Lower lobe of right lung (tissue), 2 donors: ENCODE data around the gene SAMD4B. TPM values are rescaled to one million over a fixed set of nuclear protein-coding genes. Genes with fewer than 3 reads are reported as not detected.

ENCODE experiments used
- ATAC-seq, 2 donors: fragments of 200-7000 bp; cut with Tn5 transposase; one replicate each; pipeline ENCODE4 v1.9.1; 2020 to 2022; ENCODE audit warnings: mild to moderate bottlenecking in 2 of 2, moderate library complexity in 2 of 2
- DNase-seq: peaks from one replicate; pipeline ENCODE4 v3.0.0-alpha.2; 2020
- H3K27ac ChIP-seq: fragments of 200-600 bp; one replicate; pipeline ENCODE4 v1.8.0; 2022
- H3K27me3 ChIP-seq: fragments of 200-600 bp; one replicate; pipeline ENCODE4 v1.8.0; 2022; ENCODE audit warnings: low read depth
- H3K36me3 ChIP-seq: fragments of 200-600 bp; one replicate; pipeline ENCODE4 v1.8.0; 2022; ENCODE audit warnings: mild to moderate bottlenecking
- H3K4me1 ChIP-seq: fragments of 200-600 bp; one replicate; pipeline ENCODE4 v1.8.0; 2022
- H3K4me3 ChIP-seq: fragments of 200-600 bp; one replicate; pipeline ENCODE4 v1.8.0; 2022; ENCODE audit warnings: mild to moderate bottlenecking
- H3K9me3 ChIP-seq: fragments of 200-600 bp; one replicate; pipeline ENCODE4 v1.8.0; 2022
- intact Hi-C: fragments of 100-400 bp; cut with DNase I; formaldehyde crosslinking; loops from one replicate; pipeline ENCODE4 v1.11.0; 2022
- total RNA-seq: library from RNA; stranded (reverse); fragmentation: NEBNext Ultra II Directional; extraction: Animal tissue kit (Norgen Biotek cat#: 25700); gene quantifications from one replicate; pipeline ENCODE4 v1.2.1, GENCODE V29; 2021
- TF ChIP-seq, protein P1 (sequence below): fragments of 200-600 bp; IDR thresholded peaks from one replicate; pipeline ENCODE4 v1.8.0; 2022; ENCODE audit warnings: antibody characterized with exemption, mild to moderate bottlenecking
- donor health status: DM: no; HTN: yes; CAD: no; lungs with severe emphysema.

Gene SAMD4B
- total RNA-seq, 1 donor from 2014 or later: 74.4 TPM

DNA sequence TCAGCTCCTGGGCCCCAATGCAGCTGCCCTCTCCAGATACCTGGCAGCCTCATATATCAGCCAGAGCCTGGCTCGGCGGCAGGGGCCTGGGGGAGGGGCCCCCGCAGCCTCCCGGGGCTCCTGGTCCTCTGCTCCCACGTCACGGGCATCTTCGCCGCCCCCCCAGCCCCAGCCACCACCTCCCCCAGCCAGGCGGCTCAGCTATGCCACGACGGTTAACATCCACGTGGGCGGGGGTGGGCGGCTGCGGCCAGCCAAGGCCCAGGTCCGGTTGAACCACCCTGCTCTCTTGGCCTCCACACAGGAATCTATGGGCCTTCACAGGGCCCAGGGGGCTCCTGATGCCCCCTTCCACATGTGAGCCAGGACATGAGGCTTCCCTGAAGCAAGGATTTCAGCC is 82.7 kb downstream of the SAMD4B start:
- H3K27me3 ChIP-seq: no peaks in the 10 kb centered on the region
- H3K27ac ChIP-seq: no peak overlapping the region
- intact Hi-C loops: no loop called here
- peaks cover 22% of the 10 kb centered on the region for H3K4me1 ChIP-seq
- H3K9me3 ChIP-seq: no peaks in the 10 kb centered on the region
- DNase-seq: no peak
- TF ChIP-seq, protein P1, sequence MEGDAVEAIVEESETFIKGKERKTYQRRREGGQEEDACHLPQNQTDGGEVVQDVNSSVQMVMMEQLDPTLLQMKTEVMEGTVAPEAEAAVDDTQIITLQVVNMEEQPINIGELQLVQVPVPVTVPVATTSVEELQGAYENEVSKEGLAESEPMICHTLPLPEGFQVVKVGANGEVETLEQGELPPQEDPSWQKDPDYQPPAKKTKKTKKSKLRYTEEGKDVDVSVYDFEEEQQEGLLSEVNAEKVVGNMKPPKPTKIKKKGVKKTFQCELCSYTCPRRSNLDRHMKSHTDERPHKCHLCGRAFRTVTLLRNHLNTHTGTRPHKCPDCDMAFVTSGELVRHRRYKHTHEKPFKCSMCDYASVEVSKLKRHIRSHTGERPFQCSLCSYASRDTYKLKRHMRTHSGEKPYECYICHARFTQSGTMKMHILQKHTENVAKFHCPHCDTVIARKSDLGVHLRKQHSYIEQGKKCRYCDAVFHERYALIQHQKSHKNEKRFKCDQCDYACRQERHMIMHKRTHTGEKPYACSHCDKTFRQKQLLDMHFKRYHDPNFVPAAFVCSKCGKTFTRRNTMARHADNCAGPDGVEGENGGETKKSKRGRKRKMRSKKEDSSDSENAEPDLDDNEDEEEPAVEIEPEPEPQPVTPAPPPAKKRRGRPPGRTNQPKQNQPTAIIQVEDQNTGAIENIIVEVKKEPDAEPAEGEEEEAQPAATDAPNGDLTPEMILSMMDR: no peak
- no peak overlapping the region for H3K4me3 ChIP-seq
- ATAC-seq: no peak
- H3K36me3 ChIP-seq: peaks cover 40% of the 10 kb centered on the region

GRCh38 chr19:39425744-39426143 is 83.5 kb downstream of the SAMD4B start:
- H3K9me3 ChIP-seq: no peaks in the 10 kb centered on the region
- no peak overlapping the region for H3K4me3 ChIP-seq
- H3K27ac ChIP-seq: no peak overlapping the region
- no peak for ATAC-seq
- TF ChIP-seq, protein P1: no peak
- H3K36me3 ChIP-seq: peaks cover 34% of the 10 kb centered on the region
- DNase-seq: no peak
- intact Hi-C loops: no loop called here
- peaks cover 27% of the 10 kb centered on the region for H3K4me1 ChIP-seq
- H3K27me3 ChIP-seq: no peaks in the 10 kb centered on the region

GRCh38 chr19:39426170-39426569 is 83.9 kb downstream of the SAMD4B start:
- H3K4me3 ChIP-seq: no peak overlapping the region
- no peaks in the 10 kb centered on the region for H3K27me3 ChIP-seq
- intact Hi-C loops: no loop called here
- DNase-seq (no peak), ATAC-seq (no peak)
- peaks cover 29% of the 10 kb centered on the region for H3K36me3 ChIP-seq
- H3K4me1 ChIP-seq: peaks cover 31% of the 10 kb centered on the region
- H3K9me3 ChIP-seq: no peaks in the 10 kb centered on the region
- TF ChIP-seq, protein P1: no peak
- H3K27ac ChIP-seq: no peak overlapping the region

DNA sequence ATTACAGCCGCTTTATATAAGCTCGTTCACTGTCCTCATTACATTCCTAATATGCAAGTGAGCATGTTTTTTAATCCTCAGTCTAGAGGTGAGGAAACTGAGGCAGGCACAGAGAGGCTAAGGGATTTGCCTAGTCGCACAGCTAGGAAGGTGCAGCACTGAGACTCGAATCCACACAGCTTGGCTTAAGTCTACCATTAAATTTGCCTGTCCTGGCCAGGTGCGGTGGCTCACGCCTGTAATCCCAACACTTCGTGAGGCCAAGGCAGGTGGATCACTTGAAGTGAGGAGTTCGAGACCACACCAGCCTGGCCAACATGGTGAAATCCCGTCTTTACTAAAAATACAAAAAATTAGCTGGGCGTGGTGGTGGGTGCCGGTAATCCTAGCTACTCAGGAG is 85.5 kb downstream of the SAMD4B start:
- no peak overlapping the region for H3K4me3 ChIP-seq
- H3K36me3 ChIP-seq: peaks cover 25% of the 10 kb centered on the region
- TF ChIP-seq, protein P1: no peak
- ATAC-seq (no peak), DNase-seq (no peak)
- no peaks in the 10 kb centered on the region for H3K9me3 ChIP-seq
- intact Hi-C loops: no loop called here
- peaks cover 34% of the 10 kb centered on the region for H3K4me1 ChIP-seq
- no peaks in the 10 kb centered on the region for H3K27me3 ChIP-seq
- H3K27ac ChIP-seq: peak overlapping the region; percentile 82

GRCh38 chr19:39428283-39429112 is 86.3 kb downstream of the SAMD4B start:
- TF ChIP-seq, protein P1: no peak
- Histone ChIP-seq H3K4me3 (peak overlapping the region; percentile 3), H3K9me3 (no peaks in the 10 kb centered on the region), H3K27me3 (no peaks in the 10 kb centered on the region), H3K36me3 (peaks cover 25% of the 10 kb centered on the region), H3K4me1 (peaks cover 35% of the 10 kb centered on the region), H3K27ac (peak overlapping the region; percentile 82)
- intact Hi-C loops: no loop called here
- DNase-seq (peak; percentile 73), ATAC-seq (peak; percentile 68 to 76)
